ENCODE measurements around the gene CCNE1.
"Not testable (repeated sequence)": the region's sequence is repeated elsewhere in the genome, so short reads cannot be mapped to it uniquely, and the experiment has no call there.

Gene CCNE1

GRCh38 chr19:29787281-29787680, 24.5 kb upstream of the CCNE1 start:
- DNase-seq (ENCODE audit: low read depth): no peak

- DNase-seq (ENCODE audit: low read depth): no peak
Measured at GRCh38 chr19:29789007-29789406, 22.8 kb upstream of the CCNE1 start.

GRCh38 chr19:29793116-29793727, 18.6 kb upstream of the CCNE1 start:
- DNase-seq (ENCODE audit: low read depth): no peak

- not testable (repeated sequence) for DNase-seq (ENCODE audit: low read depth)
Measured at GRCh38 chr19:29794490-29794889, 17.3 kb upstream of the CCNE1 start.

GRCh38 chr19:29795461-29796172, 16.2 kb upstream of the CCNE1 start:
- DNase-seq (ENCODE audit: low read depth): no peak

- no peak for DNase-seq (ENCODE audit: low read depth)
Measured at GRCh38 chr19:29796173-29796573, 15.6 kb upstream of the CCNE1 start.

- DNase-seq (ENCODE audit: low read depth): no peak
Measured at GRCh38 chr19:29798774-29799497, 12.9 kb upstream of the CCNE1 start.

GRCh38 chr19:29800100-29800825, 11.5 kb upstream of the CCNE1 start:
- no peak for DNase-seq (ENCODE audit: low read depth)

- DNase-seq (ENCODE audit: low read depth): not testable (repeated sequence)
Measured at GRCh38 chr19:29803951-29804350, 7.8 kb upstream of the CCNE1 start.

- no peak for DNase-seq (ENCODE audit: low read depth)
Measured at GRCh38 chr19:29804493-29804892, 7.3 kb upstream of the CCNE1 start.

- DNase-seq (ENCODE audit: low read depth): no peak
Measured at GRCh38 chr19:29805031-29805965, 6.5 kb upstream of the CCNE1 start.

GRCh38 chr19:29806098-29806866, 5.5 kb upstream of the CCNE1 start:
- DNase-seq (ENCODE audit: low read depth): no peak

- DNase-seq (ENCODE audit: low read depth): no peak
Measured at GRCh38 chr19:29807178-29807577, 4.6 kb upstream of the CCNE1 start.

GRCh38 chr19:29807870-29808405, 3.9 kb upstream of the CCNE1 start:
- no peak for DNase-seq (ENCODE audit: low read depth)

GRCh38 chr19:29809795-29810503, 1.8 kb upstream of the CCNE1 start:
- no peak for DNase-seq (ENCODE audit: low read depth)

GRCh38 chr19:29810504-29810871, 1.3 kb upstream of the CCNE1 start:
- DNase-seq (ENCODE audit: low read depth): no peak

GRCh38 chr19:29812080-29812880, 489 bp downstream of the CCNE1 start:
- DNase-seq (ENCODE audit: low read depth): no peak

- DNase-seq (ENCODE audit: low read depth): no peak
Measured at GRCh38 chr19:29812881-29813275, 1.1 kb downstream of the CCNE1 start.

GRCh38 chr19:29813642-29814041, 1.9 kb downstream of the CCNE1 start:
- DNase-seq (ENCODE audit: low read depth): no peak

Measured in stimulated activated CD4-positive, alpha-beta T cell treated with anti-CD3 and anti-CD28 coated beads, Interleukin-2, amount 100 ng/mL, for 4 hours (primary cell).